H1 (cell line): ENCODE measurements around the gene FAT2. TPM values are rescaled to one million over a fixed set of nuclear protein-coding genes. Genes with fewer than 3 reads are reported as not detected.

Experiments used
- BCL11A ChIP-seq, 2 experiments: IDR thresholded peaks; one replicate each; pipeline ENCODE4 v1.6.1; 2011; ENCODE audit warnings: low read depth in 2 of 2, low read length in 2 of 2, mild to moderate bottlenecking in 2 of 2
- EGR1 ChIP-seq: IDR thresholded peaks from 2 replicates; pipeline ENCODE4 v1.6.1; 2011; ENCODE audit warnings: low read depth, low read length, borderline replicate concordance
- FOSL1 ChIP-seq: IDR thresholded peaks from 2 replicates; pipeline ENCODE4 v1.6.1; 2011; ENCODE audit warnings: mild to moderate bottlenecking, low read depth, low read length, moderate library complexity; ENCODE audit not compliant: insufficient read depth
- polyA plus RNA-seq, 7 experiments: library from polyadenylated mRNA; depleted of rRNA in 3 of 7; stranded (reverse) in 5 of 7; unstranded in 2 of 7; fragments of >200 nt in 5 of 7; fragments of 200-250 nt in 2 of 7; gene quantifications; 1 replicate in 5 of 7; 2 replicates in 1 of 7; 4 replicates in 1 of 7; pipeline versions ENCODE4 v1.2.1 to v1.2.3, GENCODE V29; 2011 to 2013; ENCODE audit warnings: missing spikeins in 2 of 7, mixed read lengths in 2 of 7
- total RNA-seq: library from RNA; stranded (reverse); fragmentation: NEBNext Ultra II Directional; extraction: Animal tissue kit (Norgen Biotek cat#: 25700); gene quantifications from 2 replicates; pipeline ENCODE4 v1.2.1, GENCODE V29; 2021
- TF ChIP-seq, protein P1 (sequence below): fragments of 300-600 bp; sonication (generic); IDR thresholded peaks from 2 replicates; pipeline ENCODE4 v1.7.1; 2012; ENCODE audit warnings: low read length, moderate library complexity, mild to moderate bottlenecking, inconsistent platforms; ENCODE audit not compliant: insufficient replicate concordance

The FAT2 gene
- total and polyA plus RNA-seq, 2 of the 8 experiments (the other 6 are each of a cell fraction or from before 2014, with no cell fraction given) = 0.12 to 0.30 TPM

DNA sequence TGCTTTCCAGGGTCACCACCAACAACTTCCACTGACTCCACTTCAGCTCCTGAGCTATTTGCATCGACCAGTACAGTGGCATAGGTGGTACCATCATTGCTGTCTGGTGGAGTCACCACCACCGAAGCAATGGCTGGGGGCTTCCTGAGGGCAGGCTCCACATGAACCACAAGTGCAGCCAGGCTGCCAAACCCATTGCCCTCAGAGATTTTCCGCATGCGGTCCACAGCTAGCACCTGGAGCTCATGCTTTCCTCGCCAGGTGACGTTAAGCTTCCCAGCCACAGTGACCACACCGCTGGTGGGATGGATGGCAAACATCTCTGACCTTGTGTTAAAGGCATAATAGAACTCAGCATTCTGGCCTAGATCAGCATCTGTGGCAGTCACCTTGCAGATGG lies 23.1 kb downstream of the FAT2 start (continued):
- TF ChIP-seq, protein P1, sequence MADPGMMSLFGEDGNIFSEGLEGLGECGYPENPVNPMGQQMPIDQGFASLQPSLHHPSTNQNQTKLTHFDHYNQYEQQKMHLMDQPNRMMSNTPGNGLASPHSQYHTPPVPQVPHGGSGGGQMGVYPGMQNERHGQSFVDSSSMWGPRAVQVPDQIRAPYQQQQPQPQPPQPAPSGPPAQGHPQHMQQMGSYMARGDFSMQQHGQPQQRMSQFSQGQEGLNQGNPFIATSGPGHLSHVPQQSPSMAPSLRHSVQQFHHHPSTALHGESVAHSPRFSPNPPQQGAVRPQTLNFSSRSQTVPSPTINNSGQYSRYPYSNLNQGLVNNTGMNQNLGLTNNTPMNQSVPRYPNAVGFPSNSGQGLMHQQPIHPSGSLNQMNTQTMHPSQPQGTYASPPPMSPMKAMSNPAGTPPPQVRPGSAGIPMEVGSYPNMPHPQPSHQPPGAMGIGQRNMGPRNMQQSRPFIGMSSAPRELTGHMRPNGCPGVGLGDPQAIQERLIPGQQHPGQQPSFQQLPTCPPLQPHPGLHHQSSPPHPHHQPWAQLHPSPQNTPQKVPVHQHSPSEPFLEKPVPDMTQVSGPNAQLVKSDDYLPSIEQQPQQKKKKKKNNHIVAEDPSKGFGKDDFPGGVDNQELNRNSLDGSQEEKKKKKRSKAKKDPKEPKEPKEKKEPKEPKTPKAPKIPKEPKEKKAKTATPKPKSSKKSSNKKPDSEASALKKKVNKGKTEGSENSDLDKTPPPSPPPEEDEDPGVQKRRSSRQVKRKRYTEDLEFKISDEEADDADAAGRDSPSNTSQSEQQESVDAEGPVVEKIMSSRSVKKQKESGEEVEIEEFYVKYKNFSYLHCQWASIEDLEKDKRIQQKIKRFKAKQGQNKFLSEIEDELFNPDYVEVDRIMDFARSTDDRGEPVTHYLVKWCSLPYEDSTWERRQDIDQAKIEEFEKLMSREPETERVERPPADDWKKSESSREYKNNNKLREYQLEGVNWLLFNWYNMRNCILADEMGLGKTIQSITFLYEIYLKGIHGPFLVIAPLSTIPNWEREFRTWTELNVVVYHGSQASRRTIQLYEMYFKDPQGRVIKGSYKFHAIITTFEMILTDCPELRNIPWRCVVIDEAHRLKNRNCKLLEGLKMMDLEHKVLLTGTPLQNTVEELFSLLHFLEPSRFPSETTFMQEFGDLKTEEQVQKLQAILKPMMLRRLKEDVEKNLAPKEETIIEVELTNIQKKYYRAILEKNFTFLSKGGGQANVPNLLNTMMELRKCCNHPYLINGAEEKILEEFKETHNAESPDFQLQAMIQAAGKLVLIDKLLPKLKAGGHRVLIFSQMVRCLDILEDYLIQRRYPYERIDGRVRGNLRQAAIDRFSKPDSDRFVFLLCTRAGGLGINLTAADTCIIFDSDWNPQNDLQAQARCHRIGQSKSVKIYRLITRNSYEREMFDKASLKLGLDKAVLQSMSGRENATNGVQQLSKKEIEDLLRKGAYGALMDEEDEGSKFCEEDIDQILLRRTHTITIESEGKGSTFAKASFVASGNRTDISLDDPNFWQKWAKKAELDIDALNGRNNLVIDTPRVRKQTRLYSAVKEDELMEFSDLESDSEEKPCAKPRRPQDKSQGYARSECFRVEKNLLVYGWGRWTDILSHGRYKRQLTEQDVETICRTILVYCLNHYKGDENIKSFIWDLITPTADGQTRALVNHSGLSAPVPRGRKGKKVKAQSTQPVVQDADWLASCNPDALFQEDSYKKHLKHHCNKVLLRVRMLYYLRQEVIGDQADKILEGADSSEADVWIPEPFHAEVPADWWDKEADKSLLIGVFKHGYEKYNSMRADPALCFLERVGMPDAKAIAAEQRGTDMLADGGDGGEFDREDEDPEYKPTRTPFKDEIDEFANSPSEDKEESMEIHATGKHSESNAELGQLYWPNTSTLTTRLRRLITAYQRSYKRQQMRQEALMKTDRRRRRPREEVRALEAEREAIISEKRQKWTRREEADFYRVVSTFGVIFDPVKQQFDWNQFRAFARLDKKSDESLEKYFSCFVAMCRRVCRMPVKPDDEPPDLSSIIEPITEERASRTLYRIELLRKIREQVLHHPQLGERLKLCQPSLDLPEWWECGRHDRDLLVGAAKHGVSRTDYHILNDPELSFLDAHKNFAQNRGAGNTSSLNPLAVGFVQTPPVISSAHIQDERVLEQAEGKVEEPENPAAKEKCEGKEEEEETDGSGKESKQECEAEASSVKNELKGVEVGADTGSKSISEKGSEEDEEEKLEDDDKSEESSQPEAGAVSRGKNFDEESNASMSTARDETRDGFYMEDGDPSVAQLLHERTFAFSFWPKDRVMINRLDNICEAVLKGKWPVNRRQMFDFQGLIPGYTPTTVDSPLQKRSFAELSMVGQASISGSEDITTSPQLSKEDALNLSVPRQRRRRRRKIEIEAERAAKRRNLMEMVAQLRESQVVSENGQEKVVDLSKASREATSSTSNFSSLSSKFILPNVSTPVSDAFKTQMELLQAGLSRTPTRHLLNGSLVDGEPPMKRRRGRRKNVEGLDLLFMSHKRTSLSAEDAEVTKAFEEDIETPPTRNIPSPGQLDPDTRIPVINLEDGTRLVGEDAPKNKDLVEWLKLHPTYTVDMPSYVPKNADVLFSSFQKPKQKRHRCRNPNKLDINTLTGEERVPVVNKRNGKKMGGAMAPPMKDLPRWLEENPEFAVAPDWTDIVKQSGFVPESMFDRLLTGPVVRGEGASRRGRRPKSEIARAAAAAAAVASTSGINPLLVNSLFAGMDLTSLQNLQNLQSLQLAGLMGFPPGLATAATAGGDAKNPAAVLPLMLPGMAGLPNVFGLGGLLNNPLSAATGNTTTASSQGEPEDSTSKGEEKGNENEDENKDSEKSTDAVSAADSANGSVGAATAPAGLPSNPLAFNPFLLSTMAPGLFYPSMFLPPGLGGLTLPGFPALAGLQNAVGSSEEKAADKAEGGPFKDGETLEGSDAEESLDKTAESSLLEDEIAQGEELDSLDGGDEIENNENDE = no peak
- TF ChIP-seq BCL11A (IDR thresholded peaks at IDR 0.05; ENCODE audit: low read depth in 2 of 2, low read length in 2 of 2) (no peak), EGR1 (no peak), FOSL1 (no peak)
